Activated naive CD8-positive, alpha-beta T cell treated with anti-CD3 and anti-CD28 coated beads, Interleukin-2, amount 50 U/mL, for 16 hours (primary cell): Measurements from ENCODE around the gene LRRC27.
A peak's percentile ranks its signal among the peaks of the same experiment; 100 is the strongest.

ENCODE experiments used
- DNase-seq: peaks from one replicate; pipeline ENCODE4 v3.0.0-alpha.2; 2020; ENCODE audit warnings: low read depth, low spot score

Gene LRRC27

DNA sequence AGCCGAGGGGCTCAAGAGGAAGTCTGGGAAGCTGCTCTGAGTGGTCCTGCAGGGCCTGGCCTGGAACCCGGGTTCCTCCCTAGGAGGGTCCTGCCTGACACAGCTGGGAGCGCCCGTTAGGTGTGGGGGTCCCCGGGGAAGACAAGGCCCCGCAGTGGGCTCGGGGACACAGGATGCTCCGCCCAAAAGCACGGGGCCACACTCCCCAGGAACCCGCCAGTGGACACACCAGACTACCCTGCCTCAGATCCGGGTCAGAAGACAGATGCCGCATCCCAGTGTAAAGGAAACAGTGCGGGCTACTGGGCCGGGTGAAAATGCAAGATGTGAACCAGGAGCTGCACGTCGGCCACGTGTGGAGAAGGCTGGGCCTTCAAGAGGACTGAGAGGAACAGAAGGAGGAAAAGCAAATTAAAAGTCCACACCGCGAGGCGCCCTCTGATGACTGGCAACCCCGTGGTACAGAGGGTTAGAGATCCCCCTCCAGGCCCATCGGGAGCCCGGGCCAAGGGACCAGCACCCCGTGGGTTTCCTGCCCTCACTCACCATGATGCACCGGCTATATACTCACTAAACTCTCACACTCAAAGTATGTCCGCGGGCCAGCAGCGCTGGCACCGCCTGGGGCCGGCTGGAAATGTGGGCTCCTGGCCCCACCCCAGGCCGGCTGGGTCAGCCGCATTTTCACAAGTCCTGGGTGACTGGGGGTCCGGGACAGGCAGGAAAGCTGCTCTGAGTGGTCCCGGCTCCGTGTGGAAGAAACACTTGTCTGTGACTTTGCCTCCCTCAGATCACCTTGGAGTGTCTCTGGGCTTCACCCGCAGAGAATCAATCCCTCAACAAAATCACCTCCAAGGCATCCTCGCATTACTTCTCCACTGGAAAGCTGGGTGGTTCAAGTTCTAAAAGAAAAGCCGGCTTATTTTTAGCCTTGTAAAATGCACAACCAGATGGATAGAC, 30.3 kb upstream of the LRRC27 start:
- DNase-seq, result no peak

DNA sequence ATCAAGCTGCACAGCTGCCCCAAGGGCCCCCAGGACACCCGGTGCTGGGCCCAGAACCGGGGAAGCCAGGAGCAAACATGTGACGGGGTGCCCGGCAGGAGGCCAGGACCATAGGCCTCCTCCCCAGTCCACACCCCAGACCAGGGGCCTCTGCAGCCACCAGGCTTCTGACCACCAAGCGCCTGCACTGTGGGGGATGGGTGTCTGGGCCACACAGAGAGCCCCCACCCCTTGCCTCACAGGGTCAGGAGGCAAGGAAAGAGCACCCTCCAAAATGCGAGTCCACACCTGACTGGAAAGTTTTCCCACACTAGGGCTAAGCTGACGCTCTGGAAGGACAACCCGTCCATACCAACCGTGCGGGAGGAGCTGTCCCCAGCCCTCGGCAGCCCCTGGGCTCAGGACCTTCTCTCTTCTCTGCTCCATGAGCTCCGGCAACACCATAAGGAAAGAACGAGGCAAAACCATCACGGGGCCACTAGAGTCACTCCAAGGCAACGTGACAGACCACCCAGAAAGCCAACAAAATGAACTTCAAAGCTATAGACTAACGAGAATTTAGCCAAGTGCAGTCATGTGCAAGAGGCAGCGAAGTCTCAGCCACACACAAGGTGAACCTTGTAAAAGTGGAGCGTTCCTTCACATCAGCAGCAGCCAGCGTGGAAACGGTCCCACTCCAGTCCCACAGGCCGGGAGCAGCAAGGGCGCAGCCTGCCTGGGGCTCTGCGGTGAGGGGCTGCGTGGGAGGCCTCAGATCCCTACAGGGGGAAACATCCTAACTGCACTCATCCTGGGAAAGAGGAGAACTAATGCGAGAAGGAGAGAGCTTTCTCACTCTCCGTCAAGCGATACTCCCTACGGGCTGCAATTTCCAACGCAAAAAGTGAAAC, 29.3 kb upstream of the LRRC27 start:
- DNase-seq, result no peak

DNA sequence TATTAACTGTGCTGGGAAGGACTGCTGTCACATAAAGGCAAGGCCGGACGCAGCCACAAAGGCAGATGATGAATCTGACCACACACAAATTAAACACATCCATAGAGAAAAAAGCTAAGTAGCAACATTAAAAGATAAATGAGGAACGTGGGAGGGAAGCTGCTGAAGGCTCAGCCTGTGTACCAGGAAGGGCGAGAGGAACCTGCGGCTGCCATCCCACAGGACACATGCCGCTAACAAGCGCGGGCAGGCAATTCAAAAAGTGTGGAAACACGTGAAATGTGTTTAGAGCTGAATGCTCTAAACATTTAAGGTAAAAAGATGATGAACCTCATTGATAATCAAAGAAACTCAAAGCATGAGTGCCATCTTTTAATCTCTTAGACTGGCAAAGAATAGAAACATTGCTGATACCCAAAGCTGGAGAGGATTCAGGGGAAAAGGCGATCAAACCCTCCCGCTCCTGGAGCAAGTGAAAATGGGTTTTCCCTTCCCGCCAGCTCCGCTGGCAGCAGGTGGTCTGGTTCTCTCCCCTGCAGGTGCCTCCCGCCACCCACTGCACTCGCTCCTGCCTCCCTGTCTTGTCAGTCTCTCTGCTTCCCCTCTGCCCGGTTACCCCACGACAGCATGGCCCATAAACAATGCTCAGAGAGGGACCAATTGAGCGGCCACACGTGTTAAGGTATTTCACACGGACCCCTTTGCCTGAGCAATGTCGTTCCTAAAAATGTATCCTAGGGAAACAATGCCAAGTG, 28.5 kb upstream of the LRRC27 start:
- no peak for DNase-seq

DNA sequence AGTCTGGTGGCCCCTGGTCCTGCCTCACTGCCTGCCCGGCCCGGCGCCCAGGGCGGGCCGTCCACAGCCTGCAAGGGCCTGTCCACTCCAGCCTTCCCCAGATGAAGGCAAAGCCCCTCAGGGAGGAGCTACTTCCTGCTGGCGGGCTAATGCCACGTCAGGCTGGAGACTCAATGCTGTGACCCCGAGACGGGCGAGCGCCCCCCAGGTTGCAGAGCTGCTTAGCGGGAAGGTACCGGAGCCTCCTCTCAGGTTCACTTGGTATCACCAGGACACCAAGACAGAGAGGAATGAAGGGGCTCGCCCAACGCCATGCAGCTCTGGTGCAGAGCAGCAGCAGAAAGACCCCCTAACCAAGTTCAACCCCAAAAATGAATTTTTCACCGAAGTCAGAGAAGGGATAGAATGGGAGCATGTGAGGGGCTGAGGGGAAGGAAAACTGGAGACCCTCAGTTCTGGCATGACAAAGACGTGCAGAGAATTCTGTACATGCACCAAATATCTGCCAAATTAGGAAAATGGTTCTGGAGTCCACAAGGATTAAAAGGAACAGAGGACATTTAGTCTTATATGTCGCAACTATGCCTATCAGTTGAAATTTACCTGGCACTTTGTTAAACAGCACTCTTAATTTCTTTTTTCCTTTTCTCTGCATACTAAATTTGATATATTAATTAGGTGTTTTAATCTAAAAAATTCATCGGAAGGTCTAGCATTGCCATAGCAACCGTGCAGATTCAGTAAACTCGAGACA, 27.1 kb upstream of the LRRC27 start:
- no peak for DNase-seq

DNA sequence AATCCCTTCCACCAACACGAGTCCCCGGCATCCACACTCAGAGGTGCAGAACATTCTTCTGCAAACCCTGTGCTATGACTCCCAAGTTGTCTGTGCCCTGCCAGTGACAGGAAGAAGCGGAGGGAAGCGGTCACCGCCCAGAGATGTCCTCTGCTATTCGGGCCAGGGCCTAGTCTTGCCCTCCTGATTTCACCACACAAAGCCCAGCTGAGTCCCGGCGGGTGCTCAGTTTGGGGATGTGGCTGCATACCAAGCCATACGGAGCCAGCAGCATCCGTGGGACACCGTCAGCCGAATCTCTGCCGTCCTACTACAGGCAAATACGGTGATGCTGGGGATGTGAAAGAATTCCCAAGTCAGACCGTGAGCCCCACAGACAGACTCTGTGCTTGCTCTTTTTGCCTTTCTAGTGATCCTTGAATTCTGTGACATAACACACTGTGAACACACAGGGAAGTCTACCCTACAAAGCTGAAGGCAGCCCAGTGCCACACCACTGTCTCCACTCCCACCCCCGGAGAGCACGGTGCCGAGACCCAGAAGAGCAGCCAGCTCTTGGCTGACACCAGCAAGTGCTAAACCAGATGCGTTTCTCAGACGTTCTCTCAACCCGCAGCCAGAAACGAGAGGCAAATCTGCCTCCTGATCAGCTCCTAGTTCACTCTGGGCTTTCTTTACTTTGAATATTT, 26.2 kb upstream of the LRRC27 start:
- no peak for DNase-seq

DNA sequence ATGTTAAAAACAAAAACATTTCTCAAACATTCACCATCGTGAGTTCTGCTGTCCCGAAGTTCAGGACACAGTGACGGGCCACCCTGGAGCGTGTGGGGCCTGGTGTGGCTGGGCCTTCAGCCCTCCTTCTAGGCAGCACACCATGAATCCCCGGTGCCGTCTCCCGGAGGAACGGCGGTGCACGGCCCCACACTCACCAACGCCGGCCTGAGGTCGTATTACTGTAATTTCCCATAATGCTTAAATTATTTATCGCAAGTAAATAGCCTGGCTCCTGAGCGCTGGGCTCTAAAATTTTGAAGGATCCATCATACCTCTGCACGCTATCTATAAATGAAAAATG, 25.7 kb upstream of the LRRC27 start:
- DNase-seq, result no peak

DNA sequence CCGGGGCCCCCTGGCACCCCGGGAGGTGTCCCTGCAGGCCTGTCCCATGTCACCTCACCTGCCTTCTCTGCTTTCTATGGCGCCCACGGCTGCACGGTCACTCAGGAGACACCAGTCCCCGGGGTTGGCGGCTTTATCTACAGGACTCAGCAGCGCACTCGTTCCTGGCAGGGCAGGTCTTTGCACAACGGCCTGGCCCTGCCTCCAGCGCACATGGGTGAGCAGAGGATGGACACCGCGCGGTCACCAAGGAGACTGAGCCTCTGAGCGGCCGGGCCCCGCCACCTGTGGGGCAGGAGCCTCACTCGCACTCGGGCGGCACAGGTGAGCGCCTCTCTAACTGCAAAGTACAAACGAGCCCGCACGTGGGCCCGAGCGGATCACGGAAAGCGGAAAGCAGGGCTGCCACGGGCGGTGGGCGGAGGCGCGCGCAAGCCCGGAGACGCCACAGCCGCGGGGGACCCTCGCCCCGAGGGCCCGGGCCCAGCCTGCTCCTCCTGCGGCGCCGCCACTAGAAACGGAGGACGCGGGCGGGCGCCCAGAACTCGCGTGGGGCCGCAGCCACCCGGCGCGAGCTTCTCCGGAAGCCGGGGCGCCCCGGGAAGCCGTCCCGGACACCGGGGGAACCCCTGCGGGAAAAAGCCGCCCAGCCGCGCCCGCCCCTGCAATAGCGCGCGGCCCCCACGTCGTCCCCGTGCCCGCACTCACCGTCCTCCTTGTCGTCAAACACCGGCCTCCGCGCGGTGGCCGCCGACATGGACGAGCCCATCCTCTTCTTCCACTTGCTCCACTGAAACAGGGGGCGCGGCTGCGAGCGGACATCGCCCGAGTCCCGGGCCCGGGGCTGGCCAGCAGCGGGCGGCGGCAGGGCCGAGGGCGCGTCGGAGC, 24.9 kb upstream of the LRRC27 start:
- DNase-seq, result no peak

DNA sequence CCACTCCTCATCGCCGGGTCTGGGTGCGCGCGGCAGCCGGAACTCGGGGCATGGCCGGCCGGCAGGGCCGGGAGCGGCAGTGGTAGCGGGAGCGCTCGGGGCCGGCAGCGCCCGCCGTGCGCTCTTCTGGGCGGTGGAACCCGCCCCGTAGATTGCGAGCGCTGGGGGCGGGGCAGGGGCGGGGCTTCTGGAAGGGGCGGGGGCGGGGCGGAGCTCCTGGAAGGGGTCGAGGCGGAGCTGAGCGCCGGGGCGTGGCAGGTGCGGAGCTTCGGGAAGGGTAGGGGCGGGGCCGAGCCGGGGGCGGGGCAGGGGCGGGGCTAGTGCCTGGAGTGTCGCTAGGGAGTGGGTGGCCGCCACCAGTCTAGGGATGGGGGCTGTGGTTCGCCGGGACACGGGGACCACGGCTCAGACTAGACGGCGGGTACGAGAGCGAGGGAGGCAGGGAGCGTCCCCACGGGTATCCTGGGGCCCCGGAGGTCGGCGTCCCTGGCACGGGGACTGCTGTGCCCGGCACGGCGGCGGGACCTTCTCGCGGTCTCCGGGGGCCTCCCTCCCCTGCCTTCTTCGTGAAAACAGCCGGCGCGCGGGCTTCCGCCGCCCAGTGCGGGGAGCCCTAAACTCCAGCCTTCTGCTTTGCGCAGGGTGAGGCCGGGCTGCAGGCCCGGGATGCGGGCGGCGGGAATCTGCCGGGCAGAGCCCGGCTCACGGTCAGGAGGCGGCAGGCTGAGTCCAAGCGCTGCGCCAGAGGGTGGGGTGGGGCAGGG, 24.0 kb upstream of the LRRC27 start, which contains the start of gene STK32C:
STK32C (minus strand) TSS at position 128 of the 764 bp plus-strand sequence; CDS start at position 11, 117 bp downstream.
- peak; percentile 76 for DNase-seq

DNA sequence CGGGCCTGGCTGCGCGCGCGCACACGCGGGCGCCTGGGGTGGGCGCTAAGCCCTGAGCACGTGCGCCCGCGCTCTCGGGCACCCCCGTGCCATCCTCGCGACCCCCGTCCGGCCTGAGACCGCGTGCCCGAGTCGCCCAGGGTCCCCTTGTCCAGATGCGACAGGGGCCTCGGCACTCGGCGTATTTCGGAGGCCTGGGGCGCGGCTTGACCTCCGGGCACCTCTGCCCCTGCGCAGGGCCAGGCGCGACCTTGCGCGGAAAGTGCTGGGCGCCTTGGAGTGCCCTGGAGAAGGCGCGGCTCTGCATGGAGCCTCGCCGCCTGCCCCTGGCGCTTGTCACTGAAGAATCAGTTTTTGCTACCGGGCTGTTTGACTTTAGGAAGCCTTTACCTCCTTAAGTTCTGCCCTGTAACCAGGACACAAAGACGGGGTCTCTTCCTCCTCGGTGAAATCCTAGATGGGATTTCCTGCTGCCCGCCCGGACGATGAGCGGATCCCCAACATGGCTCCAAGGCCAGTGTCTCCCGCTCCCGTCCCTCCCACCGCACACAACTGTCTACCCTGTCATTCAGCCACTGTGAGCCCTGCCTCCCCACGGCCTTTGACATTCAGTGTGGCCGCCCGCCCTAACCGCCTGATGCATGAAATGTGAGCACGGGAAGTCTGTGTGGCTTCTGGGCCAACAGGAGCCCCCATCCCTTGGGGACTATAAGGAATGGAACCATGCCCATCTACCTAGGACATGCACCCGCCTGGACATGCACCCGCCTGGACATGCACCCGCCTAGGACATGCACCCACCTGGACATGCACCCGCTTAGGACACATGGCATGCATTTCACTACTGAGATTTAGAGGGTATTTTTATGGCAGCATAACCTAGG, 23.2 kb upstream of the LRRC27 start:
- no peak for DNase-seq

DNA sequence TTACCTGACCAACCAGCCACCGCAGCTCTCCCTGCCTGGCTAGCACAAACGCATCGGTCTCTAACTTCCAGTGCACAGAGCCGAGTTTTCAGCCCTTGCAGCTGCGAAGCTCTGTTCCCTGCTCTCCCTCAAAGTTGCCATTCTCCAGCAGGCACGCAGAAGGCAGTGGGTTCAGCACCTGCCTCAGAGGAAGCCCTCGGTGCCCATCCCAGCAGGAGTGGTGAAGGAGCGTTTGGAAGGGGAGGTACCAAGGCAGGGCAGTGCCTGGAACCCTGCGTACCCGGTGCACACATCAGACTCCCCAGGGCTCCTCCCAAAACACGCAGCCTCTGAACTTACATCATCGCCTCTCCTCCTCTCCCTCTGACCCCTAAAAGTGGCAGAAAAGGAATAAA, 22.5 kb upstream of the LRRC27 start:
- DNase-seq, result no peak

DNA sequence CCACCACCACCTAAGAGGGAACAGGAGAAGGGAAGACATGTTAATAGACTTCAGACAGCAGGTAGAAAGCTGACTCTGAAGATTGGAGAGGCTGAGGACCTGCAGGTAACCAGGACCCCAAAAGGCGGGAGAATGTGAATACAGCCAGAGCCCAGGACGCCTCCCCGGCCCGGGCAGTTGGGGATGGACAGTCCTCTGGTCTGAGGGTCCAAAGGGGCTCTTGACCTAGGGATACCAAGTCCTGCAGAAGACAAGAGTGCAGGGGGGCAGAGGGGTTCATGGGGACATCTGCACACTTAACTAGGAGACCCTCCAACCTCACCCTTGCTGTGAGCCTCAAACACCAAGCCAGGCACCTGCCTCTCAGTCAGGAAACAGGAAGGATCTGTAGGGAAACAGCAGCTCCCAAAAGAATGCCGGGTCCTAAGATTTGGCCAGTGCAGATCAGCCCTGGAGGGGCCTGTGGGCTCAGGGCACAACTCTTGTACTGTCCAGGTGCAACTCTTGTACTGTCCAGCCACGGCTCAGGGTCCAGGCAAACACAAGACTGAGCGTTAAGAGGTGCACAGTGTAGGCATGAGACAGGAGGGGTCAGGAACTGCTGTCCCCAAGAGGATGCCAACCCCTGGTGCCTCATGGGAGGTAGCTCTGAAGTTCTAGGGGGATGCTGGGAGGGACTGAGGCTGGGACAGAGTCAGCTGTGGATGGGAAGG, 22.0 kb upstream of the LRRC27 start:
- no peak for DNase-seq

DNA sequence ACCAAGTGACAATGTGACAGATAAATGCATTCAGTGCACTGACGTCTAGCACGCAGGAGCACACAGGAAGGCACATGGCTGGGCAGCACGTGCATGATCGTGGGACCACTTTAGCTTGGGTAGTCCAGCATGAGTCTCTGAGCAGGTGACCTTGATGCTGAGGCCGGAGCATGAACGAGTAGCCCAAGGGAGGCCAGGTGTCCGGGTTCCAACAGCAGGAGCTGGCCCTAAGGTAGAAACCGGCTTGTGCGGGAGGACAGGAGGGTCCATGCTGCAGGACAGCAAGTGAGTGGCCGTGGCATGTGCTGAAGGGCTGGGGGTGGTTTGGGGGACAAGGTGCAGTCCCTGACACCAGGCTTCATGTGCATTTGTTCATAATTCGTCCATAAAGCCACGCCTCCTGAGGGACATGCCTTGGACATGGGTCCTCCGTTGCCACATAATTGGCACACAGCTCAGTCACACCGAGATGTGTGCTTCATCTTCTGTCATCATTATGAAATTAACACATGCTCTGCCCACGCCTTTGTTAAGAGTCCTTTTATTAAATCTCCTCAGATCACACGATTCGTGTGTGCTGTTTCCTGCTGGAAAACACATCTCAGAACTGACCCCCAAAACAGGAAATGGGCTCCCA, 21.2 kb upstream of the LRRC27 start:
- DNase-seq, result no peak

DNA sequence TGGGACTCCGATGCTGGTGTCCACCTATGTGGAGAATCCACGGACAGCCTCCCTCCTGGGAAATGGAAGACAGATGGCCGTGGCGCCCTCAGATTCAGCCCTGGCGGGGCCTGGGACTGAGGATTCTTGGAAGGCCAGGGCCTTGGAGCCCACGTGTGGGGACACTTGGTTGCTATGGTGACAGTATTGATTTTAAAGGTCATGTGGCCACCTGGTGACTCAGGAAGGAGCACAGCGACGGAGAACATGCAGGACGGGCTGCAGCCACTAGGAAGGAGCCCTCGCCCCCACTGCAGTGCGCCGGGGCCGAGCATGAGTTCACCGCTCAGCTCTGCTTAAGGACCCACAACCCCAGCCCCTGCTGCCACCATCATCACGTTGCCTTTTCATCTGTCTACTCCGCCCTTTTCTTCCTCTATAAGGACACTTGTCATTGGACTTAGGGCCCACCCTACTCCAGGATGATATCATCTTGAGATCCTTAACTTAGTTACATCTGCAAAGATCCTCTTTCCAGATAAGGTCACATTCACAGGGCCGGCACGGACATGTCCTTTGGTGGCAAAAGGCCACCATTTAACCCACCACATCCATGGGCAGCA, 20.6 kb upstream of the LRRC27 start:
- DNase-seq, result no peak

DNA sequence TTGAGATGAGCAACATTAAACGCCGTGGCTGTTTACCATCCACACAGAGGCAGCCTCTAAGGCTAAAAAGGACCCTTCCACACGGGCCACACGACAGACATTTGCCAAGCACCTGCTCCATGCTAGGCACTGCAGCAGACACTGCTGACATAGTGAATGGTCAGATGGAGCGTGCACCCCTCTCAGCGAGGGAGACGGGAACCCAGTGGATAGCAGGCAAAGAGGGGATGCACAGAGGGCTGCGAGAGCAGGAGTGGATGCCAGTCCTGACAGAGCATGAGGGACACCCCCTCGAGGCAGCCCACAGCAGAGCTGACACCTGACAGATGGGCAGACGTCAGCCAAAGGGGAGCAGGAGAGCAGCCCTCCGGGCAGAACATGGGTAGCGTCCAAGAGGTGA, 18.7 kb upstream of the LRRC27 start:
- DNase-seq, result no peak

DNA sequence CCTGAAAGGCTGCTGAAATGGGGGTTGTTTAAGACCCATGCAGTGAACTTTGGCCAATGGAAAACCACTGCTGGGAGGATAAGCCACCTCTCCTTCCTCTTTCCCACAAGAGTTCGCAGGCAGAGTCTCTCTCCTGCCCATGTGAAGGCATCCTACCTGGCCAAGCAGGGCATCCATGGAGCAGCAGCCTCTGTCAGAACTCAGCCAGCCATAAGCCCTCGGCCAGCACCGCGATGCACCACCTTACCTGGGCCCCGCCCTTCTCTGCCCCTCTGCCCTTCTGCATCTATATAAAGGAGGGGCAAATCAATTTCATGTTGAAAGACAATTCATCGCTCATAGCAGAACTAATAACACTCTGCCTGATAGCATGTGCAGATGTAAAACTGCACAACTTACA, 18.1 kb upstream of the LRRC27 start:
- DNase-seq, result no peak

DNA sequence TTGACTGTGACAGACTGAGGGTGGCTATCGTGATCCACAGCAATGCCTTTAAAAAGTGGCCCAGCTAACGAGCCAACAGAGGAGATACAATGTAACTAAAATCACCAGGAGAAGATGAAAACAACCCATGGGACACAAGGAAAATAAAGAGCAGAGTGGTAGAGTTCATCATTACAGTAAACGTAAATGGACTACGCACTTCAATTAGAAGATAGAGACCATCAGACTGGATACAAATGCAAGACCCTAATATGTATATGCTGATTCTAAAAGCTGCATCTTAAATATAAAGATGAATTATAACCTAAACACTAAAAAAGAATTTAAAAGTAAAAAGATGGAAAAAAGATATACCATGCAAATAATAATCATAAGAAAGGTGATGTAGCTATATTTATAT, 17.7 kb upstream of the LRRC27 start:
- DNase-seq, result no peak
